Suprapubic skin (tissue), 3 donors: ENCODE measurements around the gene ANK3.

Source experiments
- POLR2A ChIP-seq, 2 donors: fragments of 450-650 bp; IDR thresholded peaks; one replicate each; pipeline ENCODE4 v1.6.1; 2017; ENCODE audit warnings: antibody characterized with exemption in 2 of 2, mild to moderate bottlenecking in 2 of 2, moderate library complexity in 2 of 2
- TF ChIP-seq, protein P1 (sequence below), 2 donors: fragments of 200-600 bp in 1 of 2; fragments of 450-650 bp in 1 of 2; sonication (generic) in 1 of 2; IDR thresholded peaks; one replicate each; pipeline ENCODE4 v1.5.1; 2016 to 2019; ENCODE audit warnings: antibody characterized with exemption in 2 of 2, mild to moderate bottlenecking in 1 of 2, moderate library complexity in 1 of 2

GRCh38 chr10:60025279-60025678, 364.4 kb downstream of the ANK3 start:
- TF ChIP-seq, protein P1, sequence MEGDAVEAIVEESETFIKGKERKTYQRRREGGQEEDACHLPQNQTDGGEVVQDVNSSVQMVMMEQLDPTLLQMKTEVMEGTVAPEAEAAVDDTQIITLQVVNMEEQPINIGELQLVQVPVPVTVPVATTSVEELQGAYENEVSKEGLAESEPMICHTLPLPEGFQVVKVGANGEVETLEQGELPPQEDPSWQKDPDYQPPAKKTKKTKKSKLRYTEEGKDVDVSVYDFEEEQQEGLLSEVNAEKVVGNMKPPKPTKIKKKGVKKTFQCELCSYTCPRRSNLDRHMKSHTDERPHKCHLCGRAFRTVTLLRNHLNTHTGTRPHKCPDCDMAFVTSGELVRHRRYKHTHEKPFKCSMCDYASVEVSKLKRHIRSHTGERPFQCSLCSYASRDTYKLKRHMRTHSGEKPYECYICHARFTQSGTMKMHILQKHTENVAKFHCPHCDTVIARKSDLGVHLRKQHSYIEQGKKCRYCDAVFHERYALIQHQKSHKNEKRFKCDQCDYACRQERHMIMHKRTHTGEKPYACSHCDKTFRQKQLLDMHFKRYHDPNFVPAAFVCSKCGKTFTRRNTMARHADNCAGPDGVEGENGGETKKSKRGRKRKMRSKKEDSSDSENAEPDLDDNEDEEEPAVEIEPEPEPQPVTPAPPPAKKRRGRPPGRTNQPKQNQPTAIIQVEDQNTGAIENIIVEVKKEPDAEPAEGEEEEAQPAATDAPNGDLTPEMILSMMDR (IDR thresholded peaks at IDR 0.05), result no peak
- no peak for TF ChIP-seq POLR2A (IDR thresholded peaks at IDR 0.05)
